Stimulated activated CD4-positive, alpha-beta T cell treated with anti-CD3 and anti-CD28 coated beads, Interleukin-1b, Interleukin-23, amount 100 ng/mL, for 1 hour (primary cell): ENCODE data around the gene LPP.

Source experiments
- DNase-seq, 2 donors: peaks; one replicate each; pipeline ENCODE4 v3.0.0-alpha.2; 2020; ENCODE audit warnings: low read depth in 2 of 2

LPP gene

GRCh38 chr3:188915127-188915526 is 761.2 kb downstream of the LPP start:
- DNase-seq, result no peak

GRCh38 chr3:188916934-188917401 is 763.0 kb downstream of the LPP start:
- no peak for DNase-seq

- no peak for DNase-seq
Observed at GRCh38 chr3:188918093-188918492, 764.1 kb downstream of the LPP start.

GRCh38 chr3:188923671-188924070 is 769.7 kb downstream of the LPP start:
- DNase-seq, result no peak

GRCh38 chr3:188925376-188925775 is 771.4 kb downstream of the LPP start:
- no peak for DNase-seq

GRCh38 chr3:188926111-188926510 is 772.2 kb downstream of the LPP start:
- no peak for DNase-seq

- no peak for DNase-seq
Observed at GRCh38 chr3:188926741-188927511, 773.0 kb downstream of the LPP start.

GRCh38 chr3:188927971-188928370 is 774.0 kb downstream of the LPP start:
- no peak for DNase-seq

- no peak for DNase-seq
Observed at GRCh38 chr3:188929137-188929536, 775.2 kb downstream of the LPP start.

GRCh38 chr3:188931036-188931435 is 777.1 kb downstream of the LPP start:
- no peak for DNase-seq

GRCh38 chr3:188931531-188931930 is 777.6 kb downstream of the LPP start:
- no peak for DNase-seq

GRCh38 chr3:188934989-188935388 is 781.0 kb downstream of the LPP start:
- no peak for DNase-seq

- DNase-seq, result no peak
Observed at GRCh38 chr3:188936597-188937107, 782.7 kb downstream of the LPP start.

- DNase-seq, result no peak
Observed at GRCh38 chr3:188937389-188937788, 783.4 kb downstream of the LPP start.

- DNase-seq, result no peak
Observed at GRCh38 chr3:188938999-188939398, 785.0 kb downstream of the LPP start.

- no peak for DNase-seq
Observed at GRCh38 chr3:188939814-188940572, 786.0 kb downstream of the LPP start.
